Hematopoietic multipotent progenitor cell treated with erythropoietin and hydrocortisone succinate and interleukin-3 and kit ligand, for 17 days (in vitro differentiated cells): Measurements from ENCODE around the gene CSRP1.
"Not testable (repeated sequence)": the region's sequence is repeated elsewhere in the genome, so short reads cannot be mapped to it uniquely, and the experiment has no call there.

ENCODE experiments used
- DNase-seq: peaks from one replicate; pipeline ENCODE4 v3.0.0-alpha.2; 2015; ENCODE audit warnings: low spot score

Gene CSRP1

GRCh38 chr1:201506557-201507359 is at the start of gene CSRP1:
TSS of gene CSRP1 (minus strand) at chr1:201507123. CDS start at chr1:201496303, 10,820 bp downstream.
- no peak for DNase-seq

GRCh38 chr1:201555593-201555945 is 48.6 kb upstream of the CSRP1 start:
- no peak for DNase-seq

GRCh38 chr1:201554789-201555592 is 48.1 kb upstream of the CSRP1 start:
- no peak for DNase-seq

GRCh38 chr1:201554190-201554600 is 47.3 kb upstream of the CSRP1 start:
- DNase-seq = no peak

GRCh38 chr1:201553496-201554189 is 46.7 kb upstream of the CSRP1 start:
- no peak for DNase-seq

- no peak for DNase-seq
Observed at GRCh38 chr1:201552941-201553351, 46.0 kb upstream of the CSRP1 start.

- no peak for DNase-seq
Observed at GRCh38 chr1:201551877-201552731, 45.2 kb upstream of the CSRP1 start.

- no peak for DNase-seq
Observed at GRCh38 chr1:201551096-201551495, 44.2 kb upstream of the CSRP1 start.

- not testable (repeated sequence) for DNase-seq
Observed at GRCh38 chr1:201549522-201549921, 42.6 kb upstream of the CSRP1 start.

GRCh38 chr1:201545851-201546492 is 39.0 kb upstream of the CSRP1 start:
- DNase-seq = no peak

- DNase-seq = no peak
Observed at GRCh38 chr1:201544710-201545109, 37.8 kb upstream of the CSRP1 start.

- no peak for DNase-seq
Observed at GRCh38 chr1:201543871-201544642, 37.1 kb upstream of the CSRP1 start.

- no peak for DNase-seq
Observed at GRCh38 chr1:201542309-201543035, 35.5 kb upstream of the CSRP1 start.

GRCh38 chr1:201540846-201541735 is 34.2 kb upstream of the CSRP1 start:
- no peak for DNase-seq

- no peak for DNase-seq
Observed at GRCh38 chr1:201539561-201540431, 32.9 kb upstream of the CSRP1 start.

GRCh38 chr1:201538612-201539551 is 32.0 kb upstream of the CSRP1 start, which contains the start of gene NAV1:
TSS of gene NAV1 (plus strand) at chr1:201539127. CDS start at chr1:201622885, 83,758 bp downstream.
- no peak for DNase-seq
